Progenitor cell of endocrine pancreas (in vitro differentiated cells): ENCODE data around the gene HCN1. TPM values are rescaled to one million over a fixed set of nuclear protein-coding genes. Genes with fewer than 3 reads are reported as not detected.
"Not testable (repeated sequence)": the region's sequence is repeated elsewhere in the genome, so short reads cannot be mapped to it uniquely, and the experiment has no call there.

Experiments
- DNase-seq: peaks from one replicate; pipeline ENCODE4 v3.0.0; 2021; ENCODE audit warnings: low spot score; ENCODE audit not compliant: unreplicated experiment
- H3K27ac Mint-ChIP-seq: 2 replicates; pipeline ENCODE4 v1.8.0; 2021; ENCODE audit warnings: mild to moderate bottlenecking, moderate library complexity, mixed read lengths
- H3K27me3 Mint-ChIP-seq: 2 replicates; pipeline ENCODE4 v1.8.0; 2021; ENCODE audit warnings: mixed read lengths
- H3K36me3 Mint-ChIP-seq: 2 replicates; pipeline ENCODE4 v1.8.0; 2022; ENCODE audit warnings: mixed read lengths; ENCODE audit not compliant: insufficient read depth
- H3K4me1 Mint-ChIP-seq: 2 replicates; pipeline ENCODE4 v1.8.0; 2021; ENCODE audit warnings: low read depth, mixed read lengths
- H3K4me3 Mint-ChIP-seq: 2 replicates; pipeline ENCODE4 v1.8.0; 2021; ENCODE audit warnings: low read depth, mild to moderate bottlenecking, moderate library complexity, mixed read lengths
- H3K9me3 Mint-ChIP-seq: 2 replicates; pipeline ENCODE4 v1.8.0; 2021; ENCODE audit warnings: low read depth, mixed read lengths
- total RNA-seq: library from RNA; stranded (reverse); gene quantifications from 2 replicates; pipeline ENCODE4 v1.2.1, GENCODE V29; 2021
- TF ChIP-seq, protein P1 (sequence below): fragments of 200-600 bp; sonication (generic); IDR thresholded peaks from one replicate; pipeline ENCODE4 v1.5.0; 2021; ENCODE audit warnings: antibody characterized with exemption, mild to moderate bottlenecking; ENCODE audit not compliant: unreplicated experiment

Gene HCN1
- total RNA-seq, 1 donor from 2014 or later = 0.14 TPM

- Mint-ChIP-seq H3K36me3 (no peaks in the 10 kb centered on the region), H3K27me3 (no peaks in the 10 kb centered on the region), H3K27ac (no peak overlapping the region), H3K9me3 (no peaks in the 10 kb centered on the region), H3K4me1 (peaks cover 2% of the 10 kb centered on the region), H3K4me3 (no peak overlapping the region)
- no peak for DNase-seq
- TF ChIP-seq, protein P1, sequence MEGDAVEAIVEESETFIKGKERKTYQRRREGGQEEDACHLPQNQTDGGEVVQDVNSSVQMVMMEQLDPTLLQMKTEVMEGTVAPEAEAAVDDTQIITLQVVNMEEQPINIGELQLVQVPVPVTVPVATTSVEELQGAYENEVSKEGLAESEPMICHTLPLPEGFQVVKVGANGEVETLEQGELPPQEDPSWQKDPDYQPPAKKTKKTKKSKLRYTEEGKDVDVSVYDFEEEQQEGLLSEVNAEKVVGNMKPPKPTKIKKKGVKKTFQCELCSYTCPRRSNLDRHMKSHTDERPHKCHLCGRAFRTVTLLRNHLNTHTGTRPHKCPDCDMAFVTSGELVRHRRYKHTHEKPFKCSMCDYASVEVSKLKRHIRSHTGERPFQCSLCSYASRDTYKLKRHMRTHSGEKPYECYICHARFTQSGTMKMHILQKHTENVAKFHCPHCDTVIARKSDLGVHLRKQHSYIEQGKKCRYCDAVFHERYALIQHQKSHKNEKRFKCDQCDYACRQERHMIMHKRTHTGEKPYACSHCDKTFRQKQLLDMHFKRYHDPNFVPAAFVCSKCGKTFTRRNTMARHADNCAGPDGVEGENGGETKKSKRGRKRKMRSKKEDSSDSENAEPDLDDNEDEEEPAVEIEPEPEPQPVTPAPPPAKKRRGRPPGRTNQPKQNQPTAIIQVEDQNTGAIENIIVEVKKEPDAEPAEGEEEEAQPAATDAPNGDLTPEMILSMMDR = no peak
Observed at GRCh38 chr5:45509371-45509770, 186.8 kb downstream of the HCN1 start.

GRCh38 chr5:45508135-45508534 is 188.0 kb downstream of the HCN1 start:
- Mint-ChIP-seq H3K4me1 (peaks cover 2% of the 10 kb centered on the region), H3K27me3 (no peaks in the 10 kb centered on the region), H3K4me3 (no peak overlapping the region), H3K36me3 (no peaks in the 10 kb centered on the region), H3K27ac (no peak overlapping the region), H3K9me3 (peaks cover 1% of the 10 kb centered on the region)
- DNase-seq = no peak
- TF ChIP-seq, protein P1 = no peak

GRCh38 chr5:45507178-45507577 is 189.0 kb downstream of the HCN1 start:
- TF ChIP-seq, protein P1 = no peak
- Mint-ChIP-seq H3K4me3 (no peak overlapping the region), H3K36me3 (no peaks in the 10 kb centered on the region), H3K4me1 (no peaks in the 10 kb centered on the region), H3K9me3 (peaks cover 3% of the 10 kb centered on the region), H3K27ac (no peak overlapping the region), H3K27me3 (no peaks in the 10 kb centered on the region)
- DNase-seq = no peak

GRCh38 chr5:45499006-45499405 is 197.2 kb downstream of the HCN1 start:
- DNase-seq, H3K4me1 Mint-ChIP-seq, H3K27ac Mint-ChIP-seq, H3K36me3 Mint-ChIP-seq, H3K27me3 Mint-ChIP-seq, H3K4me3 Mint-ChIP-seq: not testable (repeated sequence)
- H3K9me3 Mint-ChIP-seq = peaks cover 14% of the 10 kb centered on the region

DNA sequence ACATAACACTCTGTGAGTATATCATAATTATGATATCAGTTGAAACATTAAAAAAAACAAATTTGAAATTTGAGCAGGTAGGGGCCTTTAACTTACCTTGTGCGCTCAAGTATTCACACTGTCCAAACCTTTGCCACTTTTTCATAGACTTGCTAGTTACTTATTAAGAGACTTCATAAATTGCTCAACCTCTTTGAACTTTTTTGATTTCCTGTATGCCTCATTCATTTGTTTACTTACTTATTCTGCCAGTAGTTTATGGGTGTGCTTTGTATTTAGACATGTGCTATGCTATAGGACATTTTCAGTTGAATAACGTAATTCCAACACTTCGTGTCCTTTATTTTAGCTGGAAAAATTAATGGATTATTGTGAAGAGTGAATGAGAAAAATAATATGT is 204.8 kb downstream of the HCN1 start:
- no peak overlapping the region for H3K27ac Mint-ChIP-seq
- H3K4me3 Mint-ChIP-seq = no peak overlapping the region
- DNase-seq = no peak
- H3K36me3 Mint-ChIP-seq = no peaks in the 10 kb centered on the region
- H3K27me3 Mint-ChIP-seq = no peaks in the 10 kb centered on the region
- no peaks in the 10 kb centered on the region for H3K4me1 Mint-ChIP-seq
- TF ChIP-seq, protein P1 = no peak
- H3K9me3 Mint-ChIP-seq = no peaks in the 10 kb centered on the region

DNA sequence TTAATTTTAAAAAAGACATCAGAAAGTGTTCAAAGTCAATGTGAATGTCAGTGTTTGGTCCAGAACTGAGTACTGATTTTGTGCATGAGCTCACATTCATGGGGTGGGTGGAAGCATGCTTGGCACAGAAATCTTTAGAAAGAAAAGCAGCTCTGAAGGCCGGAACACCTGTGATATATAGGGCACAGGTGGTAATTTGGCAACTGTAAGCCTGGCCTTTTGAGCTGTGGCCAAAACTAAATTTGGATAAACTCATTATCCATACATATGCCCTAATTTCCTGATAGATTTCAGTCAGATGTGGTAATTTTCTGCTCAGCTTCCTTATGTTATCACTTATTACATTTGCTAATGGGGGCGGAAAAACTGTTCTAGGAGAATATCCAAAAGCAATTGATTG is 211.4 kb downstream of the HCN1 start:
- H3K27me3 Mint-ChIP-seq = no peaks in the 10 kb centered on the region
- no peaks in the 10 kb centered on the region for H3K4me1 Mint-ChIP-seq
- H3K36me3 Mint-ChIP-seq = no peaks in the 10 kb centered on the region
- TF ChIP-seq, protein P1 = no peak
- no peak overlapping the region for H3K4me3 Mint-ChIP-seq
- no peak overlapping the region for H3K27ac Mint-ChIP-seq
- H3K9me3 Mint-ChIP-seq = no peaks in the 10 kb centered on the region
- DNase-seq = no peak
